Measurements from ENCODE around the gene ZNF581. TPM values are rescaled to one million over a fixed set of nuclear protein-coding genes. Genes with fewer than 3 reads are reported as not detected.

Gene ZNF581
- total RNA-seq, 3 donors from 2014 or later, result 15.2 to 22.5 (median 20.1) TPM

- Histone ChIP-seq H3K36me3 (ENCODE audit: low read depth) (no peaks in the 10 kb centered on the region), H3K4me1 (ENCODE audit: low read depth) (peaks cover 25% of the 10 kb centered on the region), H3K4me3 (no peak overlapping the region), H3K9me3 (no peaks in the 10 kb centered on the region)
- no peak for TF ChIP-seq CTCF (IDR thresholded peaks at IDR 0.05)
- intact Hi-C loops (cut with DNase I, micrococcal nuclease), result no loop called here
- peak in 1 of 3 donors; percentile 17 for DNase-seq
- no peak for ATAC-seq
Measured at GRCh38 chr19:55636723-55637122, 6.7 kb upstream of the ZNF581 start.

- DNase-seq (peak in 1 of 3 donors; percentile 46), ATAC-seq (no peak)
- intact Hi-C loops (cut with DNase I, micrococcal nuclease), result no loop called here
- Histone ChIP-seq H3K4me1 (ENCODE audit: low read depth) (peaks cover 30% of the 10 kb centered on the region), H3K36me3 (ENCODE audit: low read depth) (no peaks in the 10 kb centered on the region), H3K9me3 (no peaks in the 10 kb centered on the region), H3K4me3 (no peak overlapping the region)
- no peak for TF ChIP-seq CTCF (IDR thresholded peaks at IDR 0.05)
Measured at GRCh38 chr19:55637534-55637933, 5.9 kb upstream of the ZNF581 start.

- peaks cover 34% of the 10 kb centered on the region for H3K4me1 ChIP-seq (ENCODE audit: low read depth)
- DNase-seq (peak in 2 of 3 donors; percentile 32 to 49), ATAC-seq (no peak)
- H3K9me3 ChIP-seq, result no peaks in the 10 kb centered on the region
- H3K4me3 ChIP-seq, result no peak overlapping the region
- no peak for TF ChIP-seq CTCF (IDR thresholded peaks at IDR 0.05)
- intact Hi-C loops (cut with DNase I, micrococcal nuclease), result no loop called here
- H3K36me3 ChIP-seq (ENCODE audit: low read depth), result no peaks in the 10 kb centered on the region
Measured at GRCh38 chr19:55638864-55639359, 4.5 kb upstream of the ZNF581 start.

GRCh38 chr19:55640043-55640576, 3.3 kb upstream of the ZNF581 start:
- TF ChIP-seq CTCF (IDR thresholded peaks at IDR 0.05), result no peak
- no peaks in the 10 kb centered on the region for H3K36me3 ChIP-seq (ENCODE audit: low read depth)
- H3K9me3 ChIP-seq, result no peaks in the 10 kb centered on the region
- peaks cover 43% of the 10 kb centered on the region for H3K4me1 ChIP-seq (ENCODE audit: low read depth)
- ATAC-seq (peak; percentile 6), DNase-seq (peak; percentile 65 to 86 (median 73))
- H3K4me3 ChIP-seq, result no peak overlapping the region
- intact Hi-C loops (cut with DNase I, micrococcal nuclease), result no loop called here

- peak; percentile 59 to 82 (median 79) for DNase-seq
- Histone ChIP-seq H3K4me3 (peak within 1 kb of the TSS; percentile 46), H3K4me1 (ENCODE audit: low read depth) (peaks cover 38% of the 10 kb centered on the region), H3K9me3 (no peaks in the 10 kb centered on the region), H3K36me3 (ENCODE audit: low read depth) (no peaks in the 10 kb centered on the region)
- ATAC-seq, result peak; percentile 67
- intact Hi-C loops (cut with DNase I, micrococcal nuclease), result no loop called here
- TF ChIP-seq CTCF (IDR thresholded peaks at IDR 0.05), result no peak
Measured at GRCh38 chr19:55640577-55641425, 2.6 kb upstream of the ZNF581 start, which contains the start of gene ZNF580. Gene ZNF580 (plus strand): TSS chr19:55641002. CDS start chr19:55642509, 1,507 bp downstream.
